ENCODE results near the gene AHRR.

- TF ChIP-seq, protein P1, sequence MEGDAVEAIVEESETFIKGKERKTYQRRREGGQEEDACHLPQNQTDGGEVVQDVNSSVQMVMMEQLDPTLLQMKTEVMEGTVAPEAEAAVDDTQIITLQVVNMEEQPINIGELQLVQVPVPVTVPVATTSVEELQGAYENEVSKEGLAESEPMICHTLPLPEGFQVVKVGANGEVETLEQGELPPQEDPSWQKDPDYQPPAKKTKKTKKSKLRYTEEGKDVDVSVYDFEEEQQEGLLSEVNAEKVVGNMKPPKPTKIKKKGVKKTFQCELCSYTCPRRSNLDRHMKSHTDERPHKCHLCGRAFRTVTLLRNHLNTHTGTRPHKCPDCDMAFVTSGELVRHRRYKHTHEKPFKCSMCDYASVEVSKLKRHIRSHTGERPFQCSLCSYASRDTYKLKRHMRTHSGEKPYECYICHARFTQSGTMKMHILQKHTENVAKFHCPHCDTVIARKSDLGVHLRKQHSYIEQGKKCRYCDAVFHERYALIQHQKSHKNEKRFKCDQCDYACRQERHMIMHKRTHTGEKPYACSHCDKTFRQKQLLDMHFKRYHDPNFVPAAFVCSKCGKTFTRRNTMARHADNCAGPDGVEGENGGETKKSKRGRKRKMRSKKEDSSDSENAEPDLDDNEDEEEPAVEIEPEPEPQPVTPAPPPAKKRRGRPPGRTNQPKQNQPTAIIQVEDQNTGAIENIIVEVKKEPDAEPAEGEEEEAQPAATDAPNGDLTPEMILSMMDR (IDR thresholded peaks at IDR 0.05; ENCODE audit: low read length), result no peak
- TF ChIP-seq EZH2 (IDR thresholded peaks at IDR 0.05; ENCODE audit: borderline replicate concordance, low read length), result no peak
Observed at GRCh38 chr5:483011-483410, 161.5 kb downstream of the AHRR start.
